Thoracic aorta (tissue), 2 donors: ENCODE measurements around the gene PTPRN2. TPM values are rescaled to one million over a fixed set of nuclear protein-coding genes. Genes with fewer than 3 reads are reported as not detected.
"Not testable (repeated sequence)": the region's sequence is repeated elsewhere in the genome, so short reads cannot be mapped to it uniquely, and the experiment has no call there.

ENCODE experiments used
- ATAC-seq: fragments of 150-250 bp; one replicate; pipeline ENCODE4 v1.8.0; 2017; ENCODE audit warnings: low read depth; ENCODE audit not compliant: insufficient number of reproducible peaks, low FRiP score
- DNase-seq: peaks from one replicate; pipeline ENCODE4 v3.0.0-alpha.2; 2020; ENCODE audit warnings: low spot score
- H3K27ac ChIP-seq, 2 donors: fragments of 200-600 bp; sonication (generic); 1 replicate in 1 of 2; 2 replicates in 1 of 2; pipeline ENCODE4 v1.5.1; 2016; ENCODE audit warnings: mild to moderate bottlenecking in 2 of 2, moderate library complexity in 2 of 2
- H3K27me3 ChIP-seq: fragments of 200-600 bp; sonication (generic); replicated peaks from 2 replicates; pipeline ENCODE4 v1.6.0; 2016; ENCODE audit warnings: mild to moderate bottlenecking; ENCODE audit not compliant: insufficient read depth
- H3K36me3 ChIP-seq: fragments of 200-600 bp; sonication (generic); one replicate; pipeline ENCODE4 v1.5.1; 2016
- H3K4me1 ChIP-seq, 2 donors: fragments of 200-600 bp; sonication (generic); 1 replicate in 1 of 2; 2 replicates in 1 of 2; pipeline versions ENCODE4 v1.5.1 to v1.6.0; 2016; ENCODE audit warnings: low read depth in 2 of 2, mild to moderate bottlenecking in 1 of 2; ENCODE audit not compliant: control insufficient read depth in 1 of 2
- H3K4me3 ChIP-seq: fragments of 200-600 bp; sonication (generic); 2 replicates; pipeline ENCODE4 v1.5.1; 2016; ENCODE audit warnings: mild to moderate bottlenecking
- H3K9me3 ChIP-seq: fragments of 200-600 bp; sonication (generic); 2 replicates; pipeline ENCODE4 v1.5.1; 2016
- CTCF ChIP-seq: fragments of 200-600 bp; sonication (generic); IDR thresholded peaks from one replicate; pipeline ENCODE4 v1.5.1; 2019; ENCODE audit warnings: antibody characterized with exemption
- total RNA-seq, 2 donors: library from RNA; depleted of rRNA; stranded (reverse); fragments of >200 nt; gene quantifications; one replicate each; pipeline versions ENCODE4 v1.1.0 to v1.2.3, GENCODE V29; 2016

Gene PTPRN2
- total RNA-seq, 2 donors from 2014 or later = 2.2 to 3.1 TPM

- no peak for TF ChIP-seq CTCF
- Histone ChIP-seq H3K4me3 (no peak overlapping the region), H3K36me3 (no peaks in the 10 kb centered on the region), H3K27me3 (no peaks in the 10 kb centered on the region), H3K4me1 (peaks cover 0 to 3% of the 10 kb centered on the region in 2 donors), H3K9me3 (no peaks in the 10 kb centered on the region), H3K27ac (no peak overlapping the region)
- DNase-seq (no peak), ATAC-seq (no peak)
Measured at GRCh38 chr7:157848508-157849340, 738.9 kb downstream of the PTPRN2 start.

- not testable (repeated sequence) for ATAC-seq, H3K27me3 ChIP-seq, H3K36me3 ChIP-seq, DNase-seq, H3K4me3 ChIP-seq, H3K27ac ChIP-seq, H3K9me3 ChIP-seq, H3K4me1 ChIP-seq
Measured at GRCh38 chr7:157847756-157848487, 739.7 kb downstream of the PTPRN2 start.

DNA sequence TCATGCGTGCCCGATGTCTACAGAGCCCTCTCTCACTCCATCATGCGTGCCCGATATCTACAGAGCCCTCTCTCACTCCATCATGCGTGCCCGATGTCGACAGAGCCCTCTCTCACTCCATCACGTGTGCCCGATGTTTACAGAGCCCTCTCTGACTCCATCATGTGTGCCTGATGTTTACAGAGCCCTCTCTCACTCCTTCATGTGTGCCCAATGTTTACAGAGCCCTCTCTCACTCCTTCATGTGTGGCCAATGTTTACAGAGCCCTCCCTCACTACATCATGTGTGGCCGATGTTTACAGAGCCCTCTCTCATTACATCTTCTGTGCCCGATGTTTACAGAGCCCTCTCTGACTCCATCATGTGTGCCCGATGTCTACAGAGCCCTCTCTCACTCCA, 740.9 kb downstream of the PTPRN2 start:
- not testable (repeated sequence) for H3K27me3 ChIP-seq, H3K4me1 ChIP-seq, H3K27ac ChIP-seq, H3K4me3 ChIP-seq, ATAC-seq, DNase-seq, H3K9me3 ChIP-seq, H3K36me3 ChIP-seq

DNA sequence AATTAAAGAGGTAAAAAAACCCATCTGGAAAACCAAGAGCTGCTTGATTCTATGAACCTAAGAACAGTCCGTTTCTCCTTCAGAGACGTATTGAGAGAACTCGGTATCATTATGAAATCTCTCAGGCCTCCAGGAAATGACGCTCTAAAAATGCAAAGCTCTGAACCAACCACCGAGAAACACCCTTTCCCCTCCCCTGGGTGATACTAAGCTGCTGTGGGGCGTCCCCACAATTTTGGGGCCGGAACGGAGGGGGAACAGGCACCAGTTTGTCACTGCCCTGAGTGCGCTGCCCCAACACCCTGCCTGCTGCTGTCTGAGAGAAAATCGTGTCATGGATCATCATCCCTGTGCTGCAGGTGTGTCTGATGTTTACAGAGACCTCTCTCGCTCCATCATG, 741.4 kb downstream of the PTPRN2 start:
- TF ChIP-seq CTCF = no peak
- ATAC-seq = no peak
- DNase-seq = no peak
- Histone ChIP-seq H3K36me3 (no peaks in the 10 kb centered on the region), H3K4me3 (no peak overlapping the region), H3K9me3 (no peaks in the 10 kb centered on the region), H3K4me1 (no peaks in the 10 kb centered on the region), H3K27ac (no peak overlapping the region), H3K27me3 (no peaks in the 10 kb centered on the region)

- no peak for TF ChIP-seq CTCF
- DNase-seq = no peak
- no peaks in the 10 kb centered on the region for H3K27me3 ChIP-seq
Measured at GRCh38 chr7:157845203-157845835, 742.3 kb downstream of the PTPRN2 start.

DNA sequence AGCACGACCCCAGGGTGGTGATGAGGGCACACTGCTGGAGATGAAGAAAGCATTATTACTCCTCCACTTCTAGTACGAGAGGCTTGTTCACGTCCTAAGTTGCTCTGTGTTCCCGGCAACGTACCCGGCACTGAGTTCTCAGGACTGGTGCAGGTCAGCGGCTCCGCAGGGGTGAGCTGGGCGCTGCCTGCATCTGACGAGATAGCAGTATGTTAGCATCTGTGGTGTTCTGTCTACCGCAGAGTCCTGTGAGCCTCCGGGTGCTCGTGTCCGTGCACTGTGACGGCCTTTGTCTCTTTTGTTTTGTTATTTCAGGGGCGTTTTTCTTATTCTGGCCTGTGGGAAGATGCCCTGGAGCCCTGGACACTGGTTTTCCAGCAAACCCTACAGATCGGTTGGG, 743.0 kb downstream of the PTPRN2 start:
- H3K27ac ChIP-seq = no peak overlapping the region
- no peaks in the 10 kb centered on the region for H3K4me1 ChIP-seq
- ATAC-seq (no peak), DNase-seq (no peak)
- H3K4me3 ChIP-seq = no peak overlapping the region
- H3K27me3 ChIP-seq = no peaks in the 10 kb centered on the region
- H3K36me3 ChIP-seq = no peaks in the 10 kb centered on the region
- no peaks in the 10 kb centered on the region for H3K9me3 ChIP-seq
- TF ChIP-seq CTCF = no peak

More at GRCh38 chr7:157845203-157845835, 742.3 kb downstream of the PTPRN2 start:
- H3K36me3 ChIP-seq = no peaks in the 10 kb centered on the region
- ATAC-seq = no peak
- H3K4me1 ChIP-seq = no peaks in the 10 kb centered on the region
- H3K4me3 ChIP-seq = no peak overlapping the region
- no peaks in the 10 kb centered on the region for H3K9me3 ChIP-seq
- no peak overlapping the region for H3K27ac ChIP-seq
